Measurements from ENCODE around the gene TUBG2. TPM values are rescaled to one million over a fixed set of nuclear protein-coding genes. Genes with fewer than 3 reads are reported as not detected.

Gene TUBG2
- polyA plus RNA-seq, 1 of the 3 experiments (the other 2 are of a cell fraction): 33.9 TPM

DNA sequence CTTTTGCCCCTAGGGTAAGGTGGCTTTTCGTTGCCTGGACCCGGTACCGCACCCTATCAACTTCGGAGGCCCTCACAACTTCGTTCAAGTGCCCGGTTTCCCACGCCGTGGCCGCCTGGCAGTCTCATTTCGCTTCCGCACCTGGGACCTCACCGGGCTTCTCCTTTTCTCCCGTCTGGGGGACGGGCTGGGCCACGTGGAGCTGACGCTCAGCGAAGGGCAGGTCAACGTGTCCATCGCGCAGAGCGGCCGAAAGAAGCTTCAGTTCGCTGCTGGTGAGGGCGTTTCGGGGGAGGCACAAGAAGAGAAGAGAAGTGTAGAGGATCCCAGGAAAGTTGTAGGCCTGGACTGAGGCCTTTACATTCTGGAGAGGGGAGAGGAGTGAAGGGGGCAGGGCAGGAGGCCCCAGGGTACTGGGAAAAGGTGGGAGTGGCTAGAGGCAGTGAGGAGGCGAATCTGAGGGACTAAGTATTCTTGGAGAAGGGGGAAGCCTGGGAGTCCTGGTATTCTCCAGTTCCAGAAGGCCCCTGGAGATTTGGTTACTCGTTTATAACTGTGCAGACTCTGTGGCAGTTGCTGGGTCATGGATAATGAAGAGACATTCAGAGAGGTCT lies 28.7 kb downstream of the TUBG2 start:
- peaks cover 8 to 46% of the 10 kb centered on the region in 2 experiments for H3K36me3 ChIP-seq (replicated peaks in 1 of 2; ENCODE audit: control insufficient read depth in 1 of 2, insufficient read depth in 2 of 2, low read length in 1 of 2)
- CTCF ChIA-PET: no interaction called here

DNA sequence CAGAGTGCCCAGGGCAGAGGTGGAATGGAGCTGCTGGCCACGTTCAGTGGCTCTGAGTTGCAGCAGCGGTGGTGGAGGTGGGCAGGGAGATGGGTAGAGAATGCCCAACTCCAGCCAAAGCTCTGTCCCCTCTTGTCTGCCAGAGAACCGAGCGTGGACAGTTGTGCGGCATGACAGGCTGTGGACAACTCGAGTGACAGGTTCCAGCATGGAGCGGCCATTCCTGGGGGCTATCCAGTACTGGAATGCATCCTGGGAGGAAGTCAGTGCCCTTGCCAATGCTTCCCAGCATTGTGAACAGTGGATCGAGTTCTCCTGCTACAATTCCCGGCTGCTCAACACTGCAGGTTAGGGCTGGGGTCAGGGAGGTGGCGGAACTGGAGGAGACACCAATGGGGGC lies 31.5 kb downstream of the TUBG2 start:
- H2AFZ ChIP-seq (ENCODE audit: low read depth): no peak overlapping the region
- no peaks in the 10 kb centered on the region for H3F3A ChIP-seq (replicated peaks; ENCODE audit: insufficient read depth)
- H3K9me2 ChIP-seq: no peaks in the 10 kb centered on the region
- TF ChIP-seq FOSL2 (IDR thresholded peaks at IDR 0.05; ENCODE audit: borderline replicate concordance, low read depth) (no peak), GATA2 (CRISPR knock-in tag; IDR thresholded peaks at IDR 0.05) (no peak), CHD2 (IDR thresholded peaks at IDR 0.05; ENCODE audit: low read length, partially characterized antibody) (no peak), RAD21 (IDR thresholded peaks at IDR 0.05; ENCODE audit: low read length) (no peak), TEAD4 (IDR thresholded peaks at IDR 0.05; ENCODE audit: borderline replicate concordance, insufficient read depth) (no peak), TAF1 (IDR thresholded peaks at IDR 0.05; ENCODE audit: borderline replicate concordance, low read depth, low read length) (no peak), MXI1 (IDR thresholded peaks at IDR 0.05; ENCODE audit: low read depth, low read length) (no peak), NFIC (IDR thresholded peaks at IDR 0.05; ENCODE audit: borderline replicate concordance) (no peak), POLR2AphosphoS5 (IDR thresholded peaks at IDR 0.05; ENCODE audit: low read depth, low read length) (no peak), RCOR1 (IDR thresholded peaks at IDR 0.05; ENCODE audit: low read length) (no peak), RXRA (IDR thresholded peaks at IDR 0.05; ENCODE audit: borderline replicate concordance, low read depth) (no peak), EZH2phosphoT487 (IDR thresholded peaks at IDR 0.05; ENCODE audit: borderline replicate concordance, low read depth) (no peak)
- TF ChIP-seq, protein P1, sequence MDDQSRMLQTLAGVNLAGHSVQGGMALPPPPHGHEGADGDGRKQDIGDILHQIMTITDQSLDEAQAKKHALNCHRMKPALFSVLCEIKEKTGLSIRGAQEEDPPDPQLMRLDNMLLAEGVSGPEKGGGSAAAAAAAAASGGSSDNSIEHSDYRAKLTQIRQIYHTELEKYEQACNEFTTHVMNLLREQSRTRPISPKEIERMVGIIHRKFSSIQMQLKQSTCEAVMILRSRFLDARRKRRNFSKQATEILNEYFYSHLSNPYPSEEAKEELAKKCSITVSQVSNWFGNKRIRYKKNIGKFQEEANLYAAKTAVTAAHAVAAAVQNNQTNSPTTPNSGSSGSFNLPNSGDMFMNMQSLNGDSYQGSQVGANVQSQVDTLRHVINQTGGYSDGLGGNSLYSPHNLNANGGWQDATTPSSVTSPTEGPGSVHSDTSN (IDR thresholded peaks at IDR 0.05): no peak
- TF ChIP-seq, protein P2, sequence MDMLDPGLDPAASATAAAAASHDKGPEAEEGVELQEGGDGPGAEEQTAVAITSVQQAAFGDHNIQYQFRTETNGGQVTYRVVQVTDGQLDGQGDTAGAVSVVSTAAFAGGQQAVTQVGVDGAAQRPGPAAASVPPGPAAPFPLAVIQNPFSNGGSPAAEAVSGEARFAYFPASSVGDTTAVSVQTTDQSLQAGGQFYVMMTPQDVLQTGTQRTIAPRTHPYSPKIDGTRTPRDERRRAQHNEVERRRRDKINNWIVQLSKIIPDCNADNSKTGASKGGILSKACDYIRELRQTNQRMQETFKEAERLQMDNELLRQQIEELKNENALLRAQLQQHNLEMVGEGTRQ (IDR thresholded peaks at IDR 0.05; ENCODE audit: borderline replicate concordance, low read depth, low read length): no peak
- TF ChIP-seq, protein P3, sequence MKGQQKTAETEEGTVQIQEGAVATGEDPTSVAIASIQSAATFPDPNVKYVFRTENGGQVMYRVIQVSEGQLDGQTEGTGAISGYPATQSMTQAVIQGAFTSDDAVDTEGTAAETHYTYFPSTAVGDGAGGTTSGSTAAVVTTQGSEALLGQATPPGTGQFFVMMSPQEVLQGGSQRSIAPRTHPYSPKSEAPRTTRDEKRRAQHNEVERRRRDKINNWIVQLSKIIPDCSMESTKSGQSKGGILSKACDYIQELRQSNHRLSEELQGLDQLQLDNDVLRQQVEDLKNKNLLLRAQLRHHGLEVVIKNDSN (IDR thresholded peaks at IDR 0.05; ENCODE audit: borderline replicate concordance, low read depth): no peak
- TF ChIP-seq, protein P4, sequence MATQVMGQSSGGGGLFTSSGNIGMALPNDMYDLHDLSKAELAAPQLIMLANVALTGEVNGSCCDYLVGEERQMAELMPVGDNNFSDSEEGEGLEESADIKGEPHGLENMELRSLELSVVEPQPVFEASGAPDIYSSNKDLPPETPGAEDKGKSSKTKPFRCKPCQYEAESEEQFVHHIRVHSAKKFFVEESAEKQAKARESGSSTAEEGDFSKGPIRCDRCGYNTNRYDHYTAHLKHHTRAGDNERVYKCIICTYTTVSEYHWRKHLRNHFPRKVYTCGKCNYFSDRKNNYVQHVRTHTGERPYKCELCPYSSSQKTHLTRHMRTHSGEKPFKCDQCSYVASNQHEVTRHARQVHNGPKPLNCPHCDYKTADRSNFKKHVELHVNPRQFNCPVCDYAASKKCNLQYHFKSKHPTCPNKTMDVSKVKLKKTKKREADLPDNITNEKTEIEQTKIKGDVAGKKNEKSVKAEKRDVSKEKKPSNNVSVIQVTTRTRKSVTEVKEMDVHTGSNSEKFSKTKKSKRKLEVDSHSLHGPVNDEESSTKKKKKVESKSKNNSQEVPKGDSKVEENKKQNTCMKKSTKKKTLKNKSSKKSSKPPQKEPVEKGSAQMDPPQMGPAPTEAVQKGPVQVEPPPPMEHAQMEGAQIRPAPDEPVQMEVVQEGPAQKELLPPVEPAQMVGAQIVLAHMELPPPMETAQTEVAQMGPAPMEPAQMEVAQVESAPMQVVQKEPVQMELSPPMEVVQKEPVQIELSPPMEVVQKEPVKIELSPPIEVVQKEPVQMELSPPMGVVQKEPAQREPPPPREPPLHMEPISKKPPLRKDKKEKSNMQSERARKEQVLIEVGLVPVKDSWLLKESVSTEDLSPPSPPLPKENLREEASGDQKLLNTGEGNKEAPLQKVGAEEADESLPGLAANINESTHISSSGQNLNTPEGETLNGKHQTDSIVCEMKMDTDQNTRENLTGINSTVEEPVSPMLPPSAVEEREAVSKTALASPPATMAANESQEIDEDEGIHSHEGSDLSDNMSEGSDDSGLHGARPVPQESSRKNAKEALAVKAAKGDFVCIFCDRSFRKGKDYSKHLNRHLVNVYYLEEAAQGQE (IDR thresholded peaks at IDR 0.05; ENCODE audit: low read depth, low read length): no peak
- H3K9me3 ChIP-seq: no peaks in the 10 kb centered on the region
- H3K27me3 ChIP-seq (ENCODE audit: insufficient read depth): no peaks in the 10 kb centered on the region
- ChIA-PET POLR2A (interaction anchor here (1.1 kb wide), 1 partner anchor 8 kb away, joined by 4 read pairs; the partner anchor contains the start of gene CNTNAP1), CTCF (interaction anchor here (0.9 to 6.0 kb wide), 3 partner anchors 11 to 121 kb away, joined by 3 to 24 read pairs (median 3); partner anchors contain the start of gene PSMC3IP)
- WGBS (ENCODE audit: low lambda C conversion rate): 90% methylated on average over 8 of the region's 10 CpGs
- H3K4me3 ChIP-seq (ENCODE audit: low read depth in 2 of 2, low read length in 1 of 2): no peak overlapping the region
- H3K4me1 ChIP-seq (ENCODE audit: control insufficient read depth in 1 of 2, insufficient read depth in 2 of 2, low read depth in 1 of 2, low read length in 1 of 2): peaks cover 0 to 2% of the 10 kb centered on the region in 2 experiments; a peak in 1 of 4 replicates
- DNase-seq: no peak
- no peak overlapping the region for H3K9ac ChIP-seq
- peaks cover 12 to 53% of the 10 kb centered on the region in 2 experiments for H3K36me3 ChIP-seq (replicated peaks in 1 of 2; ENCODE audit: control insufficient read depth in 1 of 2, insufficient read depth in 2 of 2, low read length in 1 of 2)
- H4K20me1 ChIP-seq (ENCODE audit: insufficient read depth): no peaks in the 10 kb centered on the region
- H3K4me2 ChIP-seq: no peak overlapping the region
- no peaks in the 10 kb centered on the region for H3K79me2 ChIP-seq (ENCODE audit: insufficient read depth)
- H3K27ac ChIP-seq (ENCODE audit: low read depth in 2 of 2, low read length in 1 of 2): no peak overlapping the region

More for the DNA sequence above, 28.7 kb downstream of the TUBG2 start:
- no peak overlapping the region for H3K4me2 ChIP-seq
- DNase-seq: peak; percentile 20
- no peaks in the 10 kb centered on the region for H4K20me1 ChIP-seq (ENCODE audit: insufficient read depth)
- no peaks in the 10 kb centered on the region for H3K9me3 ChIP-seq
- H3K27me3 ChIP-seq (ENCODE audit: insufficient read depth): no peaks in the 10 kb centered on the region
- H3K9ac ChIP-seq: no peak overlapping the region
- no peaks in the 10 kb centered on the region for H3F3A ChIP-seq (replicated peaks; ENCODE audit: insufficient read depth)
- TF ChIP-seq RFX5 (IDR thresholded peaks at IDR 0.05; ENCODE audit: low read length) (no peak), FOXM1 (IDR thresholded peaks at IDR 0.05; ENCODE audit: low read depth) (no peak), ELF1 (IDR thresholded peaks at IDR 0.05) (no peak), TEAD4 (IDR thresholded peaks at IDR 0.05; ENCODE audit: borderline replicate concordance, insufficient read depth) (no peak)
- TF ChIP-seq, protein P1 (IDR thresholded peaks at IDR 0.05): no peak
- H3K4me1 ChIP-seq (ENCODE audit: control insufficient read depth in 1 of 2, insufficient read depth in 2 of 2, low read depth in 1 of 2, low read length in 1 of 2): peaks cover 0 to 10% of the 10 kb centered on the region in 2 experiments; a peak in 1 of 4 replicates
- H3K4me3 ChIP-seq (ENCODE audit: low read depth in 2 of 2, low read length in 1 of 2): no peak overlapping the region
- no peak overlapping the region for H2AFZ ChIP-seq (ENCODE audit: low read depth)
- POLR2A ChIA-PET: interaction anchor here (1.2 kb wide), 1 partner anchor 11 kb away, joined by 3 read pairs; the partner anchor contains the start of gene PLEKHH3
- 96% methylated on average over 26 of the region's 27 CpGs for WGBS (ENCODE audit: low lambda C conversion rate)
- H3K79me2 ChIP-seq (ENCODE audit: insufficient read depth): peaks cover 5% of the 10 kb centered on the region
- H3K9me2 ChIP-seq: no peaks in the 10 kb centered on the region
- no peak overlapping the region for H3K27ac ChIP-seq (ENCODE audit: low read depth in 2 of 2, low read length in 1 of 2)

Data from SK-N-SH (cell line).